Psoas muscle (tissue), 8 donors: ENCODE measurements around the gene ISOC1. TPM values are rescaled to one million over a fixed set of nuclear protein-coding genes. Genes with fewer than 3 reads are reported as not detected.

Experiments used
- ATAC-seq, 4 donors: fragments of 200-7000 bp; cut with Tn5 transposase; one replicate each; pipeline ENCODE4 v1.9.1; 2020; ENCODE audit warnings: moderate library complexity in 3 of 4, mild to moderate bottlenecking in 2 of 4
- DNase-seq, 2 donors: peaks; one replicate each; pipeline ENCODE4 v3.0.0-alpha.2; 2020
- H3K27ac ChIP-seq: fragments of 200-600 bp; one replicate; pipeline ENCODE4 v1.8.0; 2022
- H3K27me3 ChIP-seq, 3 donors: fragments of 200-600 bp in 1 of 3; one replicate each; pipeline versions ENCODE4 v1.6.1 to v1.8.0; 2013 to 2022; ENCODE audit warnings: low read length in 2 of 3, mild to moderate bottlenecking in 2 of 3, moderate library complexity in 1 of 3; ENCODE audit not compliant: insufficient read depth in 3 of 3
- H3K36me3 ChIP-seq, 2 donors: fragments of 200-600 bp in 1 of 2; one replicate each; pipeline versions ENCODE4 v1.6.1 to v1.8.0; 2013 to 2022; ENCODE audit warnings: low read depth in 1 of 2, mild to moderate bottlenecking in 1 of 2, moderate library complexity in 1 of 2; ENCODE audit not compliant: insufficient read depth in 1 of 2
- H3K4me1 ChIP-seq: fragments of 200-600 bp; one replicate; pipeline ENCODE4 v1.8.0; 2022
- H3K4me3 ChIP-seq: fragments of 200-600 bp; one replicate; pipeline ENCODE4 v1.8.0; 2022; ENCODE audit warnings: mild to moderate bottlenecking
- H3K9me3 ChIP-seq: fragments of 200-600 bp; one replicate; pipeline ENCODE4 v1.8.0; 2022
- CTCF ChIP-seq: fragments of 200-600 bp; IDR thresholded peaks from one replicate; pipeline ENCODE4 v1.8.0; 2022; ENCODE audit warnings: antibody characterized with exemption
- WGBS, 3 donors: extraction: QIAGEN DNeasy Blood & Tissue Kit; methylation state at CpG; one replicate each; pipeline versions ENCODE4 v1.1.6 to v1.1.7; 2013; 5-methylcytosine and 5-hydroxymethylcytosine counted together
- intact Hi-C, 2 donors: fragments of 100-400 bp; cut with DNase I; formaldehyde crosslinking; loops; one replicate each; pipeline versions ENCODE4 v1.11.0 to v1.14.2; 2022
- polyA plus RNA-seq, 3 donors: library from polyadenylated mRNA; stranded (reverse); fragments of 200-250 nt; gene quantifications; one replicate each; pipeline ENCODE4 v1.2.3, GENCODE V29; 2013
- total RNA-seq, 4 donors: library from RNA; stranded (reverse); fragmentation: NEBNext Ultra II Directional in 2 of 4; extraction: Animal tissue kit (Norgen Biotek cat#: 25700) in 2 of 4; gene quantifications; one replicate each; pipeline versions ENCODE4 v1.2.1 to v1.2.4, GENCODE V29; 2021 to 2023
- donor health status: healthy with polysubstance abuse.
- donor health status: DM: no; HTN: no; CAD: no; lungs with moderate emphysema.
- donor health status: Bipolar disorder and iron deficiency.
- donor health status: healthy.
- donor health status: DM: yes; HTN: yes; CAD: no.
- donor health status: DM: no; HTN: no; CAD: no.
- donor health status: DM: no; HTN: no; CAD: no.
- donor health status: DM: yes; HTN: yes; CAD: no.

Gene ISOC1
- total and polyA plus RNA-seq, 7 donors = 6.6 to 18.8 (median 11.3) TPM

GRCh38 chr5:129107637-129108036, 13.1 kb downstream of the ISOC1 start:
- intact Hi-C loops = no loop called here
- no peaks in the 10 kb centered on the region for H3K27me3 ChIP-seq
- H3K4me3 ChIP-seq = no peak overlapping the region
- TF ChIP-seq CTCF = no peak
- WGBS, 3 donors = 89 to 97% (median 92%) methylated on average over 1 of the region's 1 CpG
- H3K27ac ChIP-seq = no peak overlapping the region
- H3K9me3 ChIP-seq = no peaks in the 10 kb centered on the region
- H3K4me1 ChIP-seq = peaks cover 9% of the 10 kb centered on the region
- H3K36me3 ChIP-seq = peaks cover 3 to 25% of the 10 kb centered on the region in 2 donors
- no peak for DNase-seq
- ATAC-seq = no peak

- no peak for TF ChIP-seq CTCF
- WGBS, 3 donors = 72 to 81% (median 77%) methylated on average over 3 of the region's 3 CpGs
- H3K4me1 ChIP-seq = peaks cover 5% of the 10 kb centered on the region
- no peaks in the 10 kb centered on the region for H3K9me3 ChIP-seq
- intact Hi-C loops = no loop called here
- H3K27me3 ChIP-seq = no peaks in the 10 kb centered on the region
- no peak overlapping the region for H3K4me3 ChIP-seq
- ATAC-seq = no peak
- no peak for DNase-seq
- no peak overlapping the region for H3K27ac ChIP-seq
- peaks cover 6 to 33% of the 10 kb centered on the region in 2 donors for H3K36me3 ChIP-seq
Observed at GRCh38 chr5:129110742-129111141, 16.2 kb downstream of the ISOC1 start.

- Histone ChIP-seq H3K4me1 (peaks cover 5% of the 10 kb centered on the region), H3K36me3 (peaks cover 6 to 30% of the 10 kb centered on the region in 2 donors), H3K4me3 (no peak overlapping the region), H3K27ac (no peak overlapping the region), H3K27me3 (no peaks in the 10 kb centered on the region), H3K9me3 (no peaks in the 10 kb centered on the region)
- no peak for TF ChIP-seq CTCF
- ATAC-seq (no peak), DNase-seq (no peak)
- 82 to 88% (median 85%) methylated on average over 2 of the region's 2 CpGs for WGBS, 3 donors
- intact Hi-C loops = no loop called here
Observed at GRCh38 chr5:129111351-129111750, 16.8 kb downstream of the ISOC1 start.

- ATAC-seq = no peak
- H3K9me3 ChIP-seq = no peaks in the 10 kb centered on the region
- intact Hi-C loops = no loop called here
- peaks cover 5% of the 10 kb centered on the region for H3K4me1 ChIP-seq
- no peaks in the 10 kb centered on the region for H3K27me3 ChIP-seq
- peaks cover 6 to 23% of the 10 kb centered on the region in 2 donors for H3K36me3 ChIP-seq
- DNase-seq = no peak
- no peak overlapping the region for H3K4me3 ChIP-seq
- 84 to 90% (median 84%) methylated on average over 3 of the region's 3 CpGs for WGBS, 3 donors
- H3K27ac ChIP-seq = no peak overlapping the region
- TF ChIP-seq CTCF = no peak
Observed at GRCh38 chr5:129112295-129112694, 17.7 kb downstream of the ISOC1 start.

DNA sequence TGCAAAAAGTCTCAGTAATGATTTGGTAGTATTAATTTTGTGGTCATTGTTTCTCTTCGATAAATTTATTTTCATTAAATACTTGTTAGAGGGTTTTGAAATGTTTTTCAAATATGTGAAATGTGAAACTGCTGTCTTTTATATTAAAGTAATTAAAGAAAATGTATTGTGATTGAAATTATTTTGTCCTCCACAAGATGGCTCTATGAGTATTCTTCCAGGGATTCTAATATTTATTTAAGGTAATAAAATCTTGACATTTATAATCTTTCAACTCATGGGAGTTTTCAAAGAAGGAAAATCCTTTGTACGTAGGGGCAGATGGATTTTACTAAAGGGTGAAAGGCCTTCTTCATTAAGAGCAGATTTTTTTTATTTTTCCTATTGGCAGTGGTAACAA, 19.3 kb downstream of the ISOC1 start:
- WGBS, 3 donors = 44 to 83% (median 68%) methylated on average over 2 of the region's 2 CpGs
- TF ChIP-seq CTCF = no peak
- Histone ChIP-seq H3K4me3 (no peak overlapping the region), H3K9me3 (no peaks in the 10 kb centered on the region), H3K27me3 (no peaks in the 10 kb centered on the region), H3K36me3 (peaks cover 3 to 14% of the 10 kb centered on the region in 2 donors), H3K27ac (no peak overlapping the region), H3K4me1 (peaks cover 5% of the 10 kb centered on the region)
- intact Hi-C loops = no loop called here
- ATAC-seq (no peak), DNase-seq (no peak)
